PC-3 (cell line): Measurements from ENCODE around the gene STAM. TPM values are rescaled to one million over a fixed set of nuclear protein-coding genes. Genes with fewer than 3 reads are reported as not detected.

Experiments used
- ATAC-seq: fragments of 200-7000 bp; cut with Tn5 transposase; 2 replicates; pipeline ENCODE4 v1.9.1; 2020; ENCODE audit warnings: mild to moderate bottlenecking, moderate library complexity
- BruUV-seq: library from RNA; stranded (reverse); fragments of 400-500 nt; replicated peaks from 2 replicates; lab custom pipeline; 2021; lab: Mats Ljungman, UMichigan
- CTCF ChIA-PET: fragments of 300-600 bp; sonication (Branson Sonifier 250); formaldehyde crosslinking; loops from one replicate; lab custom pipeline; 2022; ENCODE audit warnings: antibody characterized with exemption; lab: Charles Lee
- POLR2A ChIA-PET: fragments of 300-600 bp; sonication (Branson Sonifier 250); formaldehyde crosslinking; loops from one replicate; lab custom pipeline; 2022; ENCODE audit warnings: antibody characterized with exemption; ENCODE audit not compliant: unreplicated experiment; lab: Charles Lee
- DNase-seq: peaks from one replicate; pipeline ENCODE4 v3.0.0-alpha.2; 2015
- H2AFZ ChIP-seq: fragments of 300-600 bp; sonication (generic); 2 replicates; pipeline ENCODE4 v1.6.0; 2016; ENCODE audit warnings: antibody characterized with exemption, low read length
- H3F3A ChIP-seq: fragments of 300-600 bp; sonication (generic); one replicate; pipeline ENCODE4 v1.6.0; 2017; ENCODE audit warnings: antibody characterized with exemption, low read length, control low read depth, mild to moderate bottlenecking; ENCODE audit not compliant: unreplicated experiment
- H3K27ac ChIP-seq: fragments of 300-600 bp; sonication (generic); 2 replicates; pipeline ENCODE4 v1.5.1; 2016; ENCODE audit warnings: mild to moderate bottlenecking, low read length
- H3K27me3 ChIP-seq: fragments of 300-600 bp; sonication (generic); 2 replicates; pipeline ENCODE4 v1.6.1; 2016; ENCODE audit warnings: low read length, mixed read lengths
- H3K36me3 ChIP-seq: fragments of 300-600 bp; sonication (generic); 2 replicates; pipeline ENCODE4 v1.6.1; 2016; ENCODE audit warnings: low read depth, mixed run types, low read length, mixed read lengths
- H3K4me1 ChIP-seq: fragments of 300-600 bp; sonication (generic); 2 replicates; pipeline ENCODE4 v1.5.1; 2016; ENCODE audit warnings: low read length; ENCODE audit not compliant: insufficient read depth
- H3K4me2 ChIP-seq: fragments of 300-600 bp; sonication (generic); 2 replicates; pipeline ENCODE4 v1.6.0; 2016; ENCODE audit warnings: low read length
- H3K4me3 ChIP-seq: fragments of 300-600 bp; sonication (generic); 2 replicates; pipeline ENCODE4 v1.5.1; 2016; ENCODE audit warnings: mild to moderate bottlenecking, low read length, mixed read lengths
- H3K79me2 ChIP-seq: fragments of 300-600 bp; sonication (generic); 2 replicates; pipeline ENCODE4 v1.6.1; 2017; ENCODE audit warnings: low read length, mixed read lengths
- H3K9ac ChIP-seq: fragments of 300-600 bp; sonication (generic); 2 replicates; pipeline ENCODE4 v1.6.0; 2016; ENCODE audit warnings: mild to moderate bottlenecking, low read length
- H3K9me2 ChIP-seq: fragments of 300-600 bp; sonication (generic); replicated peaks from 2 replicates; pipeline ENCODE4 v1.6.1; 2016; ENCODE audit warnings: mixed run types, low read length, mixed read lengths
- H3K9me3 ChIP-seq: fragments of 300-600 bp; sonication (generic); 2 replicates; pipeline ENCODE4 v1.6.1; 2016; ENCODE audit warnings: low read length, mixed read lengths
- H4K20me1 ChIP-seq: fragments of 300-600 bp; sonication (generic); 2 replicates; pipeline ENCODE4 v1.6.1; 2016; ENCODE audit warnings: low read length, mixed read lengths
- CTCF ChIP-seq: fragments of 300-600 bp; sonication (generic); conservative IDR thresholded peaks from 2 replicates; pipeline ENCODE4 v1.5.1; 2017; ENCODE audit warnings: antibody characterized with exemption, low read depth, mild to moderate bottlenecking, low read length
- EZH2 ChIP-seq: fragments of 300-600 bp; sonication (generic); IDR thresholded peaks from one replicate; pipeline ENCODE4 v1.6.1; 2017; ENCODE audit warnings: antibody characterized with exemption, mild to moderate bottlenecking, low read length; ENCODE audit not compliant: unreplicated experiment
- EZH2phosphoT487 ChIP-seq: fragments of 300-600 bp; sonication (generic); IDR thresholded peaks from 2 replicates; pipeline ENCODE4 v1.6.1; 2018; ENCODE audit warnings: mild to moderate bottlenecking, antibody characterized with exemption, low read length, borderline replicate concordance
- intact Hi-C: fragments of 100-400 bp; cut with micrococcal nuclease; formaldehyde crosslinking; loops from 2 replicates; pipeline ENCODE4 v1.9.0; 2023
- total RNA-seq: library from RNA; depleted of rRNA; stranded (reverse); fragments of >200 nt; gene quantifications from 2 replicates; pipeline ENCODE4 v1.2.3, GENCODE V29; 2014

Gene STAM
- total RNA-seq, 1 experiment from 2014 or later: 7.8 TPM

- H2AFZ ChIP-seq: peak overlapping the region; percentile 70
- peak; percentile 76 for ATAC-seq
- no peaks in the 10 kb centered on the region for H3K9me2 ChIP-seq
- H3K79me2 ChIP-seq: no peaks in the 10 kb centered on the region
- H3K4me1 ChIP-seq: no peaks in the 10 kb centered on the region
- no peaks in the 10 kb centered on the region for H3K27me3 ChIP-seq
- POLR2A ChIA-PET: interaction anchor here (0.5 to 0.8 kb wide), 5 partner anchors 28 to 175 kb away, joined by 3 to 14 read pairs (median 4); partner anchors contain the start of gene STAM
- peak overlapping the region; percentile 88 for H3K4me2 ChIP-seq
- no peaks in the 10 kb centered on the region for H3F3A ChIP-seq
- CTCF ChIA-PET: interaction anchor here (0.8 to 1.1 kb wide), 2 partner anchors 38 to 257 kb away, joined by 4 to 5 read pairs; no protein-coding TSS in a partner anchor
- intact Hi-C loops: loop anchor here (2.0 kb wide), 1 partner anchor 28 kb away; the partner anchor contains the start of gene STAM
- no peaks in the 10 kb centered on the region for H4K20me1 ChIP-seq
- H3K4me3 ChIP-seq: peak overlapping the region; percentile 75
- BruUV-seq: no TSS peak
- TF ChIP-seq CTCF (no peak), EZH2phosphoT487 (no peak), EZH2 (no peak)
- H3K27ac ChIP-seq: no peak overlapping the region
- H3K9ac ChIP-seq: peak overlapping the region; percentile 31; the same call in 1 of the 2 replicates
- no peaks in the 10 kb centered on the region for H3K9me3 ChIP-seq
- DNase-seq: peak; percentile 39
- no peaks in the 10 kb centered on the region for H3K36me3 ChIP-seq
Measured at GRCh38 chr10:17616403-17617030, 27.4 kb upstream of the STAM start.

GRCh38 chr10:17617031-17617911 lies 26.7 kb upstream of the STAM start, which contains the start of gene HACD1:
HACD1 (minus strand) TSS chr10:17617374; CDS start chr10:17617339, 35 bp downstream.
- H3K9ac ChIP-seq: peak within 1 kb of the TSS; percentile 31; the same call in 1 of the 2 replicates
- H2AFZ ChIP-seq: peak within 1 kb of the TSS; percentile 91
- peak within 1 kb of the TSS; percentile 88 for H3K4me2 ChIP-seq
- BruUV-seq: no TSS peak
- no peaks in the 10 kb centered on the region for H3K79me2 ChIP-seq
- H3K9me3 ChIP-seq: no peaks in the 10 kb centered on the region
- 0 out of 2 replicates have a peak within 1 kb of the TSS, but pooled peaks have one; percentile 7 for H3K27ac ChIP-seq
- ATAC-seq (peak; percentile 79), DNase-seq (peak; percentile 54)
- no peaks in the 10 kb centered on the region for H3K36me3 ChIP-seq
- no peaks in the 10 kb centered on the region for H4K20me1 ChIP-seq
- CTCF ChIA-PET: interaction anchor here (1.1 kb wide), 1 partner anchor 256 kb away, joined by 4 read pairs; no protein-coding TSS in a partner anchor
- POLR2A ChIA-PET: interaction anchor here (0.6 to 1.1 kb wide), 3 partner anchors 27 to 49 kb away, joined by 3 to 14 read pairs (median 5); partner anchors contain the start of gene STAM
- no peaks in the 10 kb centered on the region for H3K27me3 ChIP-seq
- H3K9me2 ChIP-seq: no peaks in the 10 kb centered on the region
- intact Hi-C loops: loop anchor here (2.0 kb wide), 1 partner anchor 28 kb away; the partner anchor contains the start of gene STAM
- TF ChIP-seq CTCF (peak; percentile 24; the same call in 1 of the 2 replicates), EZH2 (no peak), EZH2phosphoT487 (no peak)
- H3F3A ChIP-seq: no peaks in the 10 kb centered on the region
- H3K4me3 ChIP-seq: peak within 1 kb of the TSS; percentile 75
- no peaks in the 10 kb centered on the region for H3K4me1 ChIP-seq
